Measurements from ENCODE around the gene NIPAL3.

Gene NIPAL3

GRCh38 chr1:24415334-24415909, at the start of gene NIPAL3:
Gene NIPAL3, plus strand, starts transcription at chr1:24415802. Its CDS starts 3,746 bp downstream, at chr1:24419548.
- DNase-seq = peak; percentile 94 to 96

GRCh38 chr1:24366707-24367106, 48.9 kb upstream of the NIPAL3 start:
- no peak for DNase-seq

- no peak for DNase-seq
Measured at GRCh38 chr1:24369199-24369598, 46.4 kb upstream of the NIPAL3 start.

GRCh38 chr1:24369801-24370200, 45.8 kb upstream of the NIPAL3 start:
- no peak for DNase-seq

- DNase-seq = no peak
Measured at GRCh38 chr1:24373044-24373443, 42.6 kb upstream of the NIPAL3 start.

GRCh38 chr1:24373710-24374109, 41.9 kb upstream of the NIPAL3 start:
- no peak for DNase-seq

GRCh38 chr1:24374891-24375786, 40.5 kb upstream of the NIPAL3 start:
- no peak for DNase-seq

GRCh38 chr1:24379733-24380315, 35.8 kb upstream of the NIPAL3 start:
- no peak for DNase-seq

GRCh38 chr1:24380508-24380907, 35.1 kb upstream of the NIPAL3 start:
- no peak for DNase-seq

- DNase-seq = no peak
Measured at GRCh38 chr1:24381256-24381655, 34.3 kb upstream of the NIPAL3 start.

GRCh38 chr1:24382165-24382577, 33.4 kb upstream of the NIPAL3 start:
- DNase-seq = no peak

- no peak for DNase-seq
Measured at GRCh38 chr1:24383381-24383940, 32.1 kb upstream of the NIPAL3 start.

- DNase-seq = no peak
Measured at GRCh38 chr1:24384251-24385090, 31.1 kb upstream of the NIPAL3 start.

GRCh38 chr1:24385160-24385940, 30.3 kb upstream of the NIPAL3 start:
- DNase-seq = no peak

- peak in 1 of 2 experiments; percentile 17 for DNase-seq
Measured at GRCh38 chr1:24386241-24386640, 29.4 kb upstream of the NIPAL3 start.

- no peak for DNase-seq
Measured at GRCh38 chr1:24386931-24387330, 28.7 kb upstream of the NIPAL3 start.

- no peak for DNase-seq
Measured at GRCh38 chr1:24387636-24388175, 27.9 kb upstream of the NIPAL3 start.

- no peak for DNase-seq
Measured at GRCh38 chr1:24388331-24388885, 27.2 kb upstream of the NIPAL3 start.

GRCh38 chr1:24389231-24389678, 26.3 kb upstream of the NIPAL3 start:
- no peak for DNase-seq

- peak; percentile 8 to 59 for DNase-seq
Measured at GRCh38 chr1:24390924-24391782, 24.4 kb upstream of the NIPAL3 start.
